HK-2 (cell line): ENCODE measurements around the gene SRGN.
"Not testable (repeated sequence)": the region's sequence is repeated elsewhere in the genome, so short reads cannot be mapped to it uniquely, and the experiment has no call there.

ENCODE experiments used
- DNase-seq: peaks from one replicate; pipeline ENCODE4 v3.0.0-alpha.2; 2018; ENCODE audit not compliant: unreplicated experiment

SRGN gene

GRCh38 chr10:69141304-69141703 is 53.4 kb downstream of the SRGN start:
- DNase-seq: no peak

- DNase-seq: not testable (repeated sequence)
Measured at GRCh38 chr10:69142074-69142473, 54.2 kb downstream of the SRGN start.

GRCh38 chr10:69142983-69143382 is 55.1 kb downstream of the SRGN start:
- DNase-seq: no peak

GRCh38 chr10:69145329-69145728 is 57.4 kb downstream of the SRGN start:
- no peak for DNase-seq

GRCh38 chr10:69145864-69146263 is 58.0 kb downstream of the SRGN start:
- DNase-seq: no peak

GRCh38 chr10:69146759-69147158 is 58.9 kb downstream of the SRGN start:
- no peak for DNase-seq

- no peak for DNase-seq
Measured at GRCh38 chr10:69151984-69152383, 64.1 kb downstream of the SRGN start.

- no peak for DNase-seq
Measured at GRCh38 chr10:69153227-69153626, 65.3 kb downstream of the SRGN start.
